Activated effector memory CD4-positive, alpha-beta T cell treated with Interleukin-2 at 50 U/mL for 16 hours (primary cell): ENCODE data around the gene OSTC.
"Not testable (repeated sequence)": the region's sequence is repeated elsewhere in the genome, so short reads cannot be mapped to it uniquely, and the experiment has no call there.

Experiments used
- DNase-seq: peaks from one replicate; pipeline ENCODE4 v3.0.0-alpha.2; 2020

OSTC gene

GRCh38 chr4:108649863-108650211, 562 bp upstream of the OSTC start:
- no peak for DNase-seq

GRCh38 chr4:108651014-108651791, 804 bp downstream of the OSTC start:
- DNase-seq, result no peak

GRCh38 chr4:108662629-108663028, 12.2 kb downstream of the OSTC start:
- no peak for DNase-seq

GRCh38 chr4:108674356-108674977, 24.1 kb downstream of the OSTC start:
- no peak for DNase-seq

GRCh38 chr4:108681321-108681809, 31.0 kb downstream of the OSTC start:
- no peak for DNase-seq

GRCh38 chr4:108683479-108683878, 33.1 kb downstream of the OSTC start:
- no peak for DNase-seq

GRCh38 chr4:108685036-108685686, 34.8 kb downstream of the OSTC start:
- no peak for DNase-seq

- DNase-seq, result no peak
These were observed 40.3 kb downstream of the OSTC start for GRCh38 chr4:108690738-108691137.

- DNase-seq, result no peak
These were observed 42.8 kb downstream of the OSTC start for GRCh38 chr4:108693211-108693610.

GRCh38 chr4:108693819-108694218, 43.4 kb downstream of the OSTC start:
- no peak for DNase-seq

- no peak for DNase-seq
These were observed 44.0 kb downstream of the OSTC start for GRCh38 chr4:108694423-108694822.

GRCh38 chr4:108695062-108695461, 44.7 kb downstream of the OSTC start:
- DNase-seq, result no peak

- DNase-seq, result no peak
These were observed 45.8 kb downstream of the OSTC start for GRCh38 chr4:108696160-108696559.

GRCh38 chr4:108700081-108700757, 49.8 kb downstream of the OSTC start:
- no peak for DNase-seq

- DNase-seq, result no peak
These were observed 52.6 kb downstream of the OSTC start for GRCh38 chr4:108702960-108703359.

- DNase-seq, result no peak
These were observed 53.0 kb downstream of the OSTC start for GRCh38 chr4:108703370-108703769.

- no peak for DNase-seq
These were observed 53.6 kb downstream of the OSTC start for GRCh38 chr4:108703966-108704365.

- no peak for DNase-seq
These were observed 55.9 kb downstream of the OSTC start for GRCh38 chr4:108706289-108706688.

GRCh38 chr4:108709234-108709633, 58.8 kb downstream of the OSTC start:
- no peak for DNase-seq

GRCh38 chr4:108709722-108710121, 59.3 kb downstream of the OSTC start:
- DNase-seq, result no peak

GRCh38 chr4:108710578-108710977, 60.2 kb downstream of the OSTC start:
- DNase-seq, result not testable (repeated sequence)

- DNase-seq, result no peak
These were observed 64.5 kb downstream of the OSTC start for GRCh38 chr4:108714880-108715279.

GRCh38 chr4:108716340-108716739, 65.9 kb downstream of the OSTC start:
- DNase-seq, result no peak
